ENCODE results near the gene PBOV1. TPM values are rescaled to one million over a fixed set of nuclear protein-coding genes. Genes with fewer than 3 reads are reported as not detected.
A peak's percentile ranks its signal among the peaks of the same experiment; 100 is the strongest.

The PBOV1 gene
- total and polyA plus RNA-seq, 4 donors, result 0.04 TPM; not detected in 3

- ATAC-seq (ENCODE audit: insufficient read depth, low FRiP score), result no peak
- TF ChIP-seq CTCF (IDR thresholded peaks at IDR 0.05; ENCODE audit: control extremely low read depth, extremely low read depth), result no peak
- no peak overlapping the region for H3K9ac ChIP-seq (ENCODE audit: insufficient read depth in 1 of 2, low read length in 2 of 2)
These were observed 34.5 kb downstream of the PBOV1 start for GRCh38 chr6:138183790-138184134.

GRCh38 chr6:138182939-138183789 lies 35.1 kb downstream of the PBOV1 start:
- no peak overlapping the region for H3K4me3 ChIP-seq
- no peak for ATAC-seq (ENCODE audit: insufficient read depth, low FRiP score)
- no peaks in the 10 kb centered on the region for H3K36me3 ChIP-seq (ENCODE audit: control insufficient read depth in 4 of 4, insufficient read depth in 4 of 4, low read length in 4 of 4)
- no peak overlapping the region for H3K27ac ChIP-seq (ENCODE audit: low read depth in 1 of 2, low read length in 1 of 2)
- TF ChIP-seq CTCF (IDR thresholded peaks at IDR 0.05; ENCODE audit: control extremely low read depth, extremely low read depth), result no peak
- peaks cover 0 to 6% (median 2%) of the 10 kb centered on the region in 4 donors for H3K9me3 ChIP-seq (ENCODE audit: control insufficient read depth in 4 of 4, insufficient read depth in 3 of 4, low read length in 3 of 4)
- H3K4me1 ChIP-seq (ENCODE audit: control insufficient read depth in 5 of 5, insufficient read depth in 5 of 5, low read length in 5 of 5), result peaks cover 0 to 8% (median 0%) of the 10 kb centered on the region in 5 donors
- H3K27me3 ChIP-seq (ENCODE audit: control insufficient read depth in 3 of 3, insufficient read depth in 3 of 3, low read length in 2 of 3), result no peaks in the 10 kb centered on the region
- 81 to 82% methylated on average over 8 of the region's 8 CpGs for WGBS, 2 donors
- DNase-seq, result peak in 1 of 3 donors; percentile 24
- no peak overlapping the region for H3K9ac ChIP-seq (ENCODE audit: insufficient read depth in 1 of 2, low read length in 2 of 2)

More at GRCh38 chr6:138183790-138184134, 34.5 kb downstream of the PBOV1 start:
- Histone ChIP-seq H3K36me3 (ENCODE audit: control insufficient read depth in 4 of 4, insufficient read depth in 4 of 4, low read length in 4 of 4) (no peaks in the 10 kb centered on the region), H3K4me3 (no peak overlapping the region), H3K27me3 (ENCODE audit: control insufficient read depth in 3 of 3, insufficient read depth in 3 of 3, low read length in 2 of 3) (no peaks in the 10 kb centered on the region), H3K27ac (ENCODE audit: low read depth in 1 of 2, low read length in 1 of 2) (no peak overlapping the region), H3K9me3 (ENCODE audit: control insufficient read depth in 4 of 4, insufficient read depth in 3 of 4, low read length in 3 of 4) (no peaks in the 10 kb centered on the region), H3K4me1 (ENCODE audit: control insufficient read depth in 5 of 5, insufficient read depth in 5 of 5, low read length in 5 of 5) (peaks cover 0 to 8% (median 0%) of the 10 kb centered on the region in 5 donors)
- WGBS, 2 donors, result 89 to 90% methylated on average over 4 of the region's 4 CpGs
- DNase-seq, result no peak

DNA sequence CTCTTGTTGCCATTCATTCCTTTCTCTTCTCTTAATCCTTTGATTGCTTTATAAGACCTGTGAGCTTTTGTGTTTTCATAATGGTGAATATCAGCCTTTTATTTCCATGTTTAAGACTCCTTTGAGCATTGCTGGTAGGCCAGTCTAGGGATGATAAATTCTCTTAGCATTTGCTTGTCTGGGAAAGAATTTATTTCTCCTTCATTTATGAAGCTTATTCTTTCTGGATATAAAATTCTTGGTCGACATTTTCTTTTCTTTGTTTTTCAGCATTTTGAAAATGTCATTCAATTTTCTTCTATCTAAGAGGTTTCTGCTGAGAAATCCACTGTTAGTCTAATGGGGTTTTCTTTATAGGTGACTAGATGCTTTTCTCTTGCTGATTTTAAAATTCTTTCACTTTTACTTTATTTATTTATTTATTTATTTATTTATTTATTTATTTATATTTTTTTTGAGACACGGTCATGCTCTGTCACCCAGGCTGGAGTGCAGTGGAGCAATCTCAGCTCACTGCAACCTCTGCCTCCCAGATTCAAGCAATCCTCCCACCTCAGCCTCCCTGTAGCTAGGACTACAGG lies 41.5 kb downstream of the PBOV1 start:
- no peak for TF ChIP-seq CTCF (IDR thresholded peaks at IDR 0.05; ENCODE audit: control extremely low read depth, extremely low read depth)
- ATAC-seq (ENCODE audit: insufficient read depth, low FRiP score), result no peak
- WGBS, 2 donors, result 91 to 93% methylated on average over 2 of the region's 2 CpGs
- H3K9ac ChIP-seq (ENCODE audit: insufficient read depth in 1 of 2, low read length in 2 of 2), result no peak overlapping the region
- H3K4me1 ChIP-seq (ENCODE audit: control insufficient read depth in 5 of 5, insufficient read depth in 5 of 5, low read length in 5 of 5), result no peaks in the 10 kb centered on the region
- H3K4me3 ChIP-seq, result no peak overlapping the region
- H3K36me3 ChIP-seq (ENCODE audit: control insufficient read depth in 4 of 4, insufficient read depth in 4 of 4, low read length in 4 of 4), result no peaks in the 10 kb centered on the region
- H3K9me3 ChIP-seq (ENCODE audit: control insufficient read depth in 4 of 4, insufficient read depth in 3 of 4, low read length in 3 of 4), result peaks cover 0 to 13% (median 5%) of the 10 kb centered on the region in 4 donors
- no peak overlapping the region for H3K27ac ChIP-seq (ENCODE audit: low read depth in 1 of 2, low read length in 1 of 2)
- peaks cover 0 to 2% (median 0%) of the 10 kb centered on the region in 3 donors for H3K27me3 ChIP-seq (ENCODE audit: control insufficient read depth in 3 of 3, insufficient read depth in 3 of 3, low read length in 2 of 3)
- DNase-seq, result no peak

All from lung (tissue), 12 donors.